ENCODE measurements around the gene BORCS8.
"Not testable (repeated sequence)": the region's sequence is repeated elsewhere in the genome, so short reads cannot be mapped to it uniquely, and the experiment has no call there.

BORCS8 gene

GRCh38 chr19:19148504-19148903 lies 43.4 kb downstream of the BORCS8 start:
- not testable (repeated sequence) for DNase-seq (ENCODE audit: low spot score)

- DNase-seq (ENCODE audit: low spot score), result no peak
Observed at GRCh38 chr19:19147344-19147743, 44.6 kb downstream of the BORCS8 start.

GRCh38 chr19:19146865-19147264 lies 45.1 kb downstream of the BORCS8 start:
- no peak for DNase-seq (ENCODE audit: low spot score)

GRCh38 chr19:19145684-19146608 lies 46.0 kb downstream of the BORCS8 start:
- DNase-seq (ENCODE audit: low spot score), result peak; percentile 69

GRCh38 chr19:19145281-19145680 lies 46.7 kb downstream of the BORCS8 start:
- no peak for DNase-seq (ENCODE audit: low spot score)

GRCh38 chr19:19142347-19142746 lies 49.6 kb downstream of the BORCS8 start:
- DNase-seq (ENCODE audit: low spot score), result no peak

- peak; percentile 50 for DNase-seq (ENCODE audit: low spot score)
Observed at GRCh38 chr19:19140476-19140875, 51.5 kb downstream of the BORCS8 start.

GRCh38 chr19:19139876-19140229 lies 52.1 kb downstream of the BORCS8 start:
- no peak for DNase-seq (ENCODE audit: low spot score)

GRCh38 chr19:19138109-19138981 lies 53.6 kb downstream of the BORCS8 start, which contains the start of gene TMEM161A:
Gene TMEM161A (minus strand): TSS chr19:19138478. CDS start chr19:19138428, 50 bp downstream.
- DNase-seq (ENCODE audit: low spot score), result peak; percentile 98

GRCh38 chr19:19137556-19138108 lies 54.3 kb downstream of the BORCS8 start:
- no peak for DNase-seq (ENCODE audit: low spot score)

- not testable (repeated sequence) for DNase-seq (ENCODE audit: low spot score)
Observed at GRCh38 chr19:19135713-19136112, 56.2 kb downstream of the BORCS8 start.

GRCh38 chr19:19134687-19135158 lies 57.2 kb downstream of the BORCS8 start:
- DNase-seq (ENCODE audit: low spot score), result peak; percentile 14

GRCh38 chr19:19133985-19134384 lies 58.0 kb downstream of the BORCS8 start:
- DNase-seq (ENCODE audit: low spot score), result no peak

- no peak for DNase-seq (ENCODE audit: low spot score)
Observed at GRCh38 chr19:19132912-19133311, 59.0 kb downstream of the BORCS8 start.

- DNase-seq (ENCODE audit: low spot score), result no peak
Observed at GRCh38 chr19:19131989-19132388, 60.0 kb downstream of the BORCS8 start.

Data from kidney tubule cell (primary cell).